SU-DHL-6 (cell line): ENCODE measurements around the gene TAF13.

Experiments used
- CTCF ChIP-seq: fragments of 200-600 bp; sonication (generic); IDR thresholded peaks from one replicate; pipeline ENCODE4 v1.5.1; 2017; ENCODE audit warnings: antibody characterized with exemption, mild to moderate bottlenecking, low read length, moderate library complexity; ENCODE audit not compliant: insufficient read depth, poor library complexity, severe bottlenecking
- EZH2phosphoT487 ChIP-seq: fragments of 200-600 bp; sonication (generic), shearing (Covaris generic); conservative IDR thresholded peaks from 2 replicates; pipeline ENCODE4 v1.6.1; 2018; ENCODE audit warnings: mild to moderate bottlenecking, antibody characterized with exemption, low read length, moderate library complexity, mixed read lengths

- TF ChIP-seq CTCF: no peak
- no peak for TF ChIP-seq EZH2phosphoT487
Measured at GRCh38 chr1:109118089-109118488, 42.3 kb upstream of the TAF13 start.
